ENCODE data around the gene CNOT6L. TPM values are rescaled to one million over a fixed set of nuclear protein-coding genes. Genes with fewer than 3 reads are reported as not detected.

The CNOT6L gene
- total and polyA plus RNA-seq, 2 experiments from 2014 or later = 6.5 to 9.2 TPM

GRCh38 chr4:77714514-77714913, 104.7 kb downstream of the CNOT6L start:
- H3K9me3 ChIP-seq (ENCODE audit: low read depth) = no peaks in the 10 kb centered on the region
- no peak overlapping the region for H3K9ac ChIP-seq
- H3K79me2 ChIP-seq (ENCODE audit: insufficient read depth) = no peaks in the 10 kb centered on the region
- H3K36me3 ChIP-seq (ENCODE audit: low read depth) = 0 out of 2 replicates have a peak, but pooled peaks cover 12% of the 10 kb centered on the region
- no peaks in the 10 kb centered on the region for H3K9me2 ChIP-seq (ENCODE audit: insufficient read depth)
- no peaks in the 10 kb centered on the region for H3F3A ChIP-seq (ENCODE audit: insufficient read depth)
- DNase-seq = no peak
- no peaks in the 10 kb centered on the region for H3K4me1 ChIP-seq (ENCODE audit: insufficient read depth)
- TF ChIP-seq EZH2phosphoT487 (IDR thresholded peaks at IDR 0.05; ENCODE audit: insufficient read depth, low read depth) = no peak
- no peak for TF ChIP-seq EZH2 (IDR thresholded peaks at IDR 0.05; ENCODE audit: insufficient read depth, poor library complexity, severe bottlenecking)
- no peaks in the 10 kb centered on the region for H4K20me1 ChIP-seq (ENCODE audit: insufficient read depth)
- no peak overlapping the region for H3K27ac ChIP-seq
- H3K4me3 ChIP-seq = no peak overlapping the region
- in situ Hi-C loops (cut with MboI) = no loop called here
- no peak overlapping the region for H3K4me2 ChIP-seq (ENCODE audit: unreplicated experiment)
- no peak overlapping the region for H2AFZ ChIP-seq
- no peaks in the 10 kb centered on the region for H3K27me3 ChIP-seq (replicated peaks; ENCODE audit: insufficient read depth)
- WGBS, 2 experiments (ENCODE audit: low coverage in 1 of 2, low lambda C conversion rate in 2 of 2, missing lambda C conversion rate in 2 of 2) = 73 to 80% methylated on average over 2 of the region's 2 CpGs

- DNase-seq = no peak
- WGBS, 2 experiments (ENCODE audit: low coverage in 1 of 2, low lambda C conversion rate in 2 of 2, missing lambda C conversion rate in 2 of 2) = 100% methylated on average over 1 of the region's 1 CpG
- Histone ChIP-seq H3K9me2 (ENCODE audit: insufficient read depth) (no peaks in the 10 kb centered on the region), H4K20me1 (ENCODE audit: insufficient read depth) (no peaks in the 10 kb centered on the region), H3K9me3 (ENCODE audit: low read depth) (no peaks in the 10 kb centered on the region), H3F3A (ENCODE audit: insufficient read depth) (no peaks in the 10 kb centered on the region), H3K36me3 (ENCODE audit: low read depth) (0 out of 2 replicates have a peak, but pooled peaks cover 6% of the 10 kb centered on the region), H3K27ac (no peak overlapping the region), H3K4me2 (ENCODE audit: unreplicated experiment) (no peak overlapping the region), H3K9ac (no peak overlapping the region), H3K79me2 (ENCODE audit: insufficient read depth) (no peaks in the 10 kb centered on the region), H3K27me3 (replicated peaks; ENCODE audit: insufficient read depth) (no peaks in the 10 kb centered on the region), H2AFZ (no peak overlapping the region), H3K4me1 (ENCODE audit: insufficient read depth) (no peaks in the 10 kb centered on the region), H3K4me3 (no peak overlapping the region)
- TF ChIP-seq EZH2phosphoT487 (IDR thresholded peaks at IDR 0.05; ENCODE audit: insufficient read depth, low read depth) = no peak
- TF ChIP-seq EZH2 (IDR thresholded peaks at IDR 0.05; ENCODE audit: insufficient read depth, poor library complexity, severe bottlenecking) = no peak
- in situ Hi-C loops (cut with MboI) = no loop called here
Measured at GRCh38 chr4:77713884-77714283, 105.3 kb downstream of the CNOT6L start.

DNA sequence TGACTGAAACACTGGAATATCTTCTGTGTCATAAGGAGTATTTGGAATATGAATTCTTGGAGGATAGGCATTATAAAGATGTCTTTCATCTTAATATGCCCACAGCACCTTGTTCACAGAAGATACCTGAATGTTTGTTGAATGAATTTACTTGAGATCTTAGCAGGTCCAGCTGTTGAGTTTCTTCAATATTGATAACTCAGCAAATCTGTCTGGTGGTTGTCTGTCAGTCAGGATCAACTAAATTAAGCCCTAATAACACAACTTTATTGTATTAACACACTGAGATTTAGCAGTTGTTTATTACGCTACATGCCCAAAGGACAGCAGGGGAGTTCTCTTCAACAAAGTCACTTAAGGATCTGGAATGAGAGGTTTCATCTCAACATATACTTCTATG, 106.5 kb downstream of the CNOT6L start:
- Histone ChIP-seq H3K4me3 (no peak overlapping the region), H3K4me2 (ENCODE audit: unreplicated experiment) (no peak overlapping the region), H3K4me1 (ENCODE audit: insufficient read depth) (no peaks in the 10 kb centered on the region), H2AFZ (no peak overlapping the region), H3K9ac (no peak overlapping the region), H3K9me3 (ENCODE audit: low read depth) (no peaks in the 10 kb centered on the region), H3K79me2 (ENCODE audit: insufficient read depth) (no peaks in the 10 kb centered on the region), H4K20me1 (ENCODE audit: insufficient read depth) (no peaks in the 10 kb centered on the region), H3F3A (ENCODE audit: insufficient read depth) (no peaks in the 10 kb centered on the region), H3K36me3 (ENCODE audit: low read depth) (0 out of 2 replicates have a peak, but pooled peaks cover 6% of the 10 kb centered on the region), H3K27ac (no peak overlapping the region), H3K27me3 (replicated peaks; ENCODE audit: insufficient read depth) (no peaks in the 10 kb centered on the region), H3K9me2 (ENCODE audit: insufficient read depth) (no peaks in the 10 kb centered on the region)
- in situ Hi-C loops (cut with MboI) = no loop called here
- 100% methylated on average over 1 of the region's 1 CpG for WGBS, 2 experiments (ENCODE audit: low coverage in 1 of 2, low lambda C conversion rate in 2 of 2, missing lambda C conversion rate in 2 of 2)
- DNase-seq = no peak
- no peak for TF ChIP-seq EZH2phosphoT487 (IDR thresholded peaks at IDR 0.05; ENCODE audit: insufficient read depth, low read depth)
- TF ChIP-seq EZH2 (IDR thresholded peaks at IDR 0.05; ENCODE audit: insufficient read depth, poor library complexity, severe bottlenecking) = no peak

- in situ Hi-C loops (cut with MboI) = no loop called here
- H3K4me3 ChIP-seq = no peak overlapping the region
- no peaks in the 10 kb centered on the region for H3K9me2 ChIP-seq (ENCODE audit: insufficient read depth)
- no peak for TF ChIP-seq EZH2 (IDR thresholded peaks at IDR 0.05; ENCODE audit: insufficient read depth, poor library complexity, severe bottlenecking)
- no peak for TF ChIP-seq EZH2phosphoT487 (IDR thresholded peaks at IDR 0.05; ENCODE audit: insufficient read depth, low read depth)
- 0 out of 2 replicates have a peak, but pooled peaks cover 6% of the 10 kb centered on the region for H3K36me3 ChIP-seq (ENCODE audit: low read depth)
- no peak overlapping the region for H2AFZ ChIP-seq
- H3K9ac ChIP-seq = no peak overlapping the region
- no peaks in the 10 kb centered on the region for H3K9me3 ChIP-seq (ENCODE audit: low read depth)
- no peaks in the 10 kb centered on the region for H3F3A ChIP-seq (ENCODE audit: insufficient read depth)
- no peaks in the 10 kb centered on the region for H3K4me1 ChIP-seq (ENCODE audit: insufficient read depth)
- H3K79me2 ChIP-seq (ENCODE audit: insufficient read depth) = no peaks in the 10 kb centered on the region
- WGBS, 2 experiments (ENCODE audit: low coverage in 1 of 2, low lambda C conversion rate in 2 of 2, missing lambda C conversion rate in 2 of 2) = 12 to 21% methylated on average over 1 of the region's 1 CpG
- no peaks in the 10 kb centered on the region for H3K27me3 ChIP-seq (replicated peaks; ENCODE audit: insufficient read depth)
- H3K4me2 ChIP-seq (ENCODE audit: unreplicated experiment) = no peak overlapping the region
- no peak for DNase-seq
- H3K27ac ChIP-seq = no peak overlapping the region
- H4K20me1 ChIP-seq (ENCODE audit: insufficient read depth) = no peaks in the 10 kb centered on the region
Measured at GRCh38 chr4:77711469-77711868, 107.7 kb downstream of the CNOT6L start.

GRCh38 chr4:77710684-77711083, 108.5 kb downstream of the CNOT6L start:
- WGBS, 2 experiments (ENCODE audit: low coverage in 1 of 2, low lambda C conversion rate in 2 of 2, missing lambda C conversion rate in 2 of 2) = 90 to 92% methylated on average over 1 of the region's 1 CpG
- Histone ChIP-seq H4K20me1 (ENCODE audit: insufficient read depth) (no peaks in the 10 kb centered on the region), H2AFZ (no peak overlapping the region), H3K4me2 (ENCODE audit: unreplicated experiment) (no peak overlapping the region), H3K9me3 (ENCODE audit: low read depth) (no peaks in the 10 kb centered on the region), H3K27me3 (replicated peaks; ENCODE audit: insufficient read depth) (no peaks in the 10 kb centered on the region), H3K4me3 (no peak overlapping the region), H3K9me2 (ENCODE audit: insufficient read depth) (no peaks in the 10 kb centered on the region), H3K9ac (no peak overlapping the region), H3K36me3 (ENCODE audit: low read depth) (0 out of 2 replicates have a peak, but pooled peaks cover 6% of the 10 kb centered on the region), H3F3A (ENCODE audit: insufficient read depth) (no peaks in the 10 kb centered on the region), H3K27ac (no peak overlapping the region), H3K4me1 (ENCODE audit: insufficient read depth) (no peaks in the 10 kb centered on the region), H3K79me2 (ENCODE audit: insufficient read depth) (no peaks in the 10 kb centered on the region)
- no peak for DNase-seq
- in situ Hi-C loops (cut with MboI) = no loop called here
- TF ChIP-seq EZH2 (IDR thresholded peaks at IDR 0.05; ENCODE audit: insufficient read depth, poor library complexity, severe bottlenecking) (no peak), EZH2phosphoT487 (IDR thresholded peaks at IDR 0.05; ENCODE audit: insufficient read depth, low read depth) (no peak)

Data from GM23248 (cell line).